Activated naive CD4-positive, alpha-beta T cell treated with anti-CD3 and anti-CD28 coated beads, Interleukin-2, amount 50 U/mL, for 24 hours (primary cell): Measurements from ENCODE around the gene SPATA13.
A peak's percentile ranks its signal among the peaks of the same experiment; 100 is the strongest.

Experiments used
- H3K27ac Mint-ChIP-seq: one replicate; pipeline ENCODE4 v1.8.0; 2021; ENCODE audit warnings: mild to moderate bottlenecking, mixed read lengths
- H3K27me3 Mint-ChIP-seq: one replicate; pipeline ENCODE4 v1.8.0; 2021; ENCODE audit warnings: mixed read lengths
- H3K36me3 Mint-ChIP-seq: one replicate; pipeline ENCODE4 v1.8.0; 2021; ENCODE audit warnings: mixed read lengths
- H3K4me1 Mint-ChIP-seq: one replicate; pipeline ENCODE4 v1.8.0; 2021; ENCODE audit warnings: mixed read lengths
- H3K4me3 Mint-ChIP-seq: one replicate; pipeline ENCODE4 v1.8.0; 2021; ENCODE audit warnings: mild to moderate bottlenecking, mixed read lengths
- H3K9me3 Mint-ChIP-seq: one replicate; pipeline ENCODE4 v1.8.0; 2021; ENCODE audit warnings: mixed read lengths

The SPATA13 gene

GRCh38 chr13:24254146-24254841 lies 93.8 kb downstream of the SPATA13 start:
- Mint-ChIP-seq H3K9me3 (no peaks in the 10 kb centered on the region), H3K4me1 (peaks cover 92% of the 10 kb centered on the region), H3K27me3 (no peaks in the 10 kb centered on the region), H3K27ac (peak overlapping the region; percentile 98), H3K36me3 (peaks cover 39% of the 10 kb centered on the region), H3K4me3 (peak overlapping the region; percentile 94)

GRCh38 chr13:24257497-24257896 lies 97.0 kb downstream of the SPATA13 start:
- peaks cover 94% of the 10 kb centered on the region for H3K4me1 Mint-ChIP-seq
- peak overlapping the region; percentile 89 for H3K27ac Mint-ChIP-seq
- no peaks in the 10 kb centered on the region for H3K27me3 Mint-ChIP-seq
- peak overlapping the region; percentile 30 for H3K4me3 Mint-ChIP-seq
- H3K36me3 Mint-ChIP-seq = peaks cover 38% of the 10 kb centered on the region
- H3K9me3 Mint-ChIP-seq = no peaks in the 10 kb centered on the region

- peaks cover 18% of the 10 kb centered on the region for H3K36me3 Mint-ChIP-seq
- H3K27ac Mint-ChIP-seq = peak overlapping the region; percentile 94
- H3K4me3 Mint-ChIP-seq = peak overlapping the region; percentile 66
- no peaks in the 10 kb centered on the region for H3K9me3 Mint-ChIP-seq
- no peaks in the 10 kb centered on the region for H3K27me3 Mint-ChIP-seq
- peaks cover 94% of the 10 kb centered on the region for H3K4me1 Mint-ChIP-seq
Measured at GRCh38 chr13:24261566-24261965, 101.0 kb downstream of the SPATA13 start.

- peak overlapping the region; percentile 74 for H3K4me3 Mint-ChIP-seq
- peak overlapping the region; percentile 95 for H3K27ac Mint-ChIP-seq
- peaks cover 16% of the 10 kb centered on the region for H3K36me3 Mint-ChIP-seq
- peaks cover 6% of the 10 kb centered on the region for H3K9me3 Mint-ChIP-seq
- H3K4me1 Mint-ChIP-seq = peaks cover 95% of the 10 kb centered on the region
- no peaks in the 10 kb centered on the region for H3K27me3 Mint-ChIP-seq
Measured at GRCh38 chr13:24263632-24264031, 103.1 kb downstream of the SPATA13 start.

- Mint-ChIP-seq H3K36me3 (peaks cover 12% of the 10 kb centered on the region), H3K4me3 (peak overlapping the region; percentile 74), H3K4me1 (peaks cover 96% of the 10 kb centered on the region), H3K27me3 (no peaks in the 10 kb centered on the region), H3K9me3 (peaks cover 6% of the 10 kb centered on the region), H3K27ac (peak overlapping the region; percentile 95)
Measured at GRCh38 chr13:24264976-24265375, 104.5 kb downstream of the SPATA13 start.

- Mint-ChIP-seq H3K4me1 (peaks cover 96% of the 10 kb centered on the region), H3K9me3 (peaks cover 6% of the 10 kb centered on the region), H3K27me3 (no peaks in the 10 kb centered on the region), H3K36me3 (peaks cover 11% of the 10 kb centered on the region), H3K4me3 (peak overlapping the region; percentile 74), H3K27ac (peak overlapping the region; percentile 95)
Measured at GRCh38 chr13:24265453-24265852, 104.9 kb downstream of the SPATA13 start.

GRCh38 chr13:24267274-24267673 lies 106.8 kb downstream of the SPATA13 start:
- Mint-ChIP-seq H3K9me3 (peaks cover 6% of the 10 kb centered on the region), H3K4me3 (peak overlapping the region; percentile 91)

GRCh38 chr13:24267801-24268200 lies 107.3 kb downstream of the SPATA13 start:
- H3K27ac Mint-ChIP-seq = peak overlapping the region; percentile 100
- H3K27me3 Mint-ChIP-seq = no peaks in the 10 kb centered on the region
- peaks cover 12% of the 10 kb centered on the region for H3K36me3 Mint-ChIP-seq
- H3K9me3 Mint-ChIP-seq = peaks cover 6% of the 10 kb centered on the region
- peak overlapping the region; percentile 91 for H3K4me3 Mint-ChIP-seq
- peaks cover 92% of the 10 kb centered on the region for H3K4me1 Mint-ChIP-seq

More at GRCh38 chr13:24267274-24267673, 106.8 kb downstream of the SPATA13 start:
- Mint-ChIP-seq H3K27me3 (no peaks in the 10 kb centered on the region), H3K36me3 (peaks cover 11% of the 10 kb centered on the region), H3K27ac (peak overlapping the region; percentile 100), H3K4me1 (peaks cover 93% of the 10 kb centered on the region)

GRCh38 chr13:24269821-24270220 lies 109.3 kb downstream of the SPATA13 start:
- H3K36me3 Mint-ChIP-seq = peaks cover 17% of the 10 kb centered on the region
- H3K4me1 Mint-ChIP-seq = peaks cover 92% of the 10 kb centered on the region
- no peaks in the 10 kb centered on the region for H3K27me3 Mint-ChIP-seq
- H3K4me3 Mint-ChIP-seq = peak overlapping the region; percentile 90
- peaks cover 6% of the 10 kb centered on the region for H3K9me3 Mint-ChIP-seq
- peak overlapping the region; percentile 98 for H3K27ac Mint-ChIP-seq

- Mint-ChIP-seq H3K9me3 (peaks cover 6% of the 10 kb centered on the region), H3K36me3 (peaks cover 17% of the 10 kb centered on the region), H3K4me3 (peak overlapping the region; percentile 90), H3K4me1 (peaks cover 92% of the 10 kb centered on the region), H3K27me3 (no peaks in the 10 kb centered on the region), H3K27ac (peak overlapping the region; percentile 98)
Measured at GRCh38 chr13:24270639-24271141, 110.2 kb downstream of the SPATA13 start.

GRCh38 chr13:24271231-24271600 lies 110.7 kb downstream of the SPATA13 start:
- Mint-ChIP-seq H3K36me3 (peaks cover 16% of the 10 kb centered on the region), H3K4me1 (peaks cover 93% of the 10 kb centered on the region), H3K27ac (peak overlapping the region; percentile 98), H3K9me3 (peaks cover 6% of the 10 kb centered on the region), H3K4me3 (peak overlapping the region; percentile 90), H3K27me3 (no peaks in the 10 kb centered on the region)

- peak overlapping the region; percentile 90 for H3K4me3 Mint-ChIP-seq
- peaks cover 93% of the 10 kb centered on the region for H3K4me1 Mint-ChIP-seq
- H3K9me3 Mint-ChIP-seq = peaks cover 6% of the 10 kb centered on the region
- H3K27ac Mint-ChIP-seq = peak overlapping the region; percentile 98
- H3K27me3 Mint-ChIP-seq = no peaks in the 10 kb centered on the region
- H3K36me3 Mint-ChIP-seq = peaks cover 16% of the 10 kb centered on the region
Measured at GRCh38 chr13:24271601-24272451, 111.3 kb downstream of the SPATA13 start.

- no peaks in the 10 kb centered on the region for H3K27me3 Mint-ChIP-seq
- peak overlapping the region; percentile 90 for H3K4me3 Mint-ChIP-seq
- no peaks in the 10 kb centered on the region for H3K9me3 Mint-ChIP-seq
- peaks cover 11% of the 10 kb centered on the region for H3K36me3 Mint-ChIP-seq
- H3K4me1 Mint-ChIP-seq = peaks cover 93% of the 10 kb centered on the region
- H3K27ac Mint-ChIP-seq = peak overlapping the region; percentile 98
Measured at GRCh38 chr13:24272452-24273161, 112.1 kb downstream of the SPATA13 start.

GRCh38 chr13:24273926-24274325 lies 113.4 kb downstream of the SPATA13 start:
- Mint-ChIP-seq H3K27me3 (no peaks in the 10 kb centered on the region), H3K27ac (peak overlapping the region; percentile 98), H3K4me3 (peak overlapping the region; percentile 90), H3K9me3 (no peaks in the 10 kb centered on the region), H3K4me1 (peaks cover 92% of the 10 kb centered on the region), H3K36me3 (peaks cover 11% of the 10 kb centered on the region)

GRCh38 chr13:24274452-24275021 lies 114.0 kb downstream of the SPATA13 start:
- Mint-ChIP-seq H3K36me3 (peaks cover 11% of the 10 kb centered on the region), H3K27ac (peak overlapping the region; percentile 98), H3K27me3 (no peaks in the 10 kb centered on the region), H3K9me3 (no peaks in the 10 kb centered on the region), H3K4me1 (peaks cover 94% of the 10 kb centered on the region), H3K4me3 (peak overlapping the region; percentile 90)
